ENCODE data around the gene HDAC9.

Gene HDAC9

GRCh38 chr7:18656362-18656761 is 160.8 kb downstream of the HDAC9 start:
- DNase-seq (ENCODE audit: low read depth, low spot score), result no peak
- in situ Hi-C loops (cut with HindIII; ENCODE audit: low sequenced_read_pairs), result no loop called here
- H3K4me3 ChIP-seq (ENCODE audit: low read depth, low read length), result no peak overlapping the region
- TF ChIP-seq CTCF (IDR thresholded peaks at IDR 0.05; ENCODE audit: low read depth, low read length), result no peak

- in situ Hi-C loops (cut with HindIII; ENCODE audit: low sequenced_read_pairs), result no loop called here
- no peak overlapping the region for H3K4me3 ChIP-seq (ENCODE audit: low read depth, low read length)
- no peak for DNase-seq (ENCODE audit: low read depth, low spot score)
- TF ChIP-seq CTCF (IDR thresholded peaks at IDR 0.05; ENCODE audit: low read depth, low read length), result no peak
Observed at GRCh38 chr7:18659746-18660145, 164.2 kb downstream of the HDAC9 start.

GRCh38 chr7:18663321-18663720 is 167.8 kb downstream of the HDAC9 start:
- TF ChIP-seq CTCF (IDR thresholded peaks at IDR 0.05; ENCODE audit: low read depth, low read length), result no peak
- H3K4me3 ChIP-seq (ENCODE audit: low read depth, low read length), result no peak overlapping the region
- in situ Hi-C loops (cut with HindIII; ENCODE audit: low sequenced_read_pairs), result no loop called here
- no peak for DNase-seq (ENCODE audit: low read depth, low spot score)

DNA sequence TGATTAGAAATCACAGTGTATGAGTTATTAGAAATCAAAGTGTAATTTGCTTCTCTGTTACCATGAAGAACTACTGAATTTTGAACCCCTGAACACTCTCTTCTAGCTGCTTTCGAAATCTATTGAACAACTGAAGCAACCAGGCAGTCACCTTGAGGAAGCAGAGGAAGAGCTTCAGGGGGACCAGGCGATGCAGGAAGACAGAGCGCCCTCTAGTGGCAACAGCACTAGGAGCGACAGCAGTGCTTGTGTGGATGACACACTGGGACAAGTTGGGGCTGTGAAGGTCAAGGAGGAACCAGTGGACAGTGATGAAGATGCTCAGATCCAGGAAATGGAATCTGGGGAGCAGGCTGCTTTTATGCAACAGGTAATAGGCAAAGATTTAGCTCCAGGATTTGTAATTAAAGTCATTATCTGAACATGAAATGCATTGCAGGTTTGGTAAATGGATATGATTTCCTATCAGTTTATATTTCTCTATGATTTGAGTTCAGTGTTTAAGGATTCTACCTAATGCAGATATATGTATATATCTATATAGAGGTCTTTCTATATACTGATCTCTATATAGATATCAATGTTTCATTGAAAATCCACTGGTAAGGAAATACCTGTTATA is 170.7 kb downstream of the HDAC9 start:
- in situ Hi-C loops (cut with HindIII; ENCODE audit: low sequenced_read_pairs), result no loop called here
- peak; percentile 64 for DNase-seq (ENCODE audit: low read depth, low spot score)
- TF ChIP-seq CTCF (IDR thresholded peaks at IDR 0.05; ENCODE audit: low read depth, low read length), result peak; percentile 92
- H3K4me3 ChIP-seq (ENCODE audit: low read depth, low read length), result no peak overlapping the region

DNA sequence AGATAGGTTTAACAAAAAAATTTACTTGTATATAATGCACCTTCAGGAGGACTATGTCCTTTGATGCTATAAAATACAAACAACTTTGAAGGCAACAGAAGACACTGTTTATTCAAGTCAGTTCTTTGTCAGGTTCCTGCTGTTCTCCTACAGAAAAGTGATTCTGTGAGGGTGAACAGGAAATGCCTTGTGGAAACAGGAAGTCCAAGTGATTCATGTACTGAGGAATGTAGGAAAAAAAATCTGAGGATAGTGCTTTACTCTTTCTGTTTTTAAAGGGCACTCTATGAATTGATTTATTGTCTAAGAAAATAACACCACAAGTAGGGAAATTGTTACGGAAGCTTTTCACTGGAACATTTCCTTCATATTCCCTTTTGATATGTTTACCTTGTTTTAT is 171.9 kb downstream of the HDAC9 start:
- no peak for TF ChIP-seq CTCF (IDR thresholded peaks at IDR 0.05; ENCODE audit: low read depth, low read length)
- no peak overlapping the region for H3K4me3 ChIP-seq (ENCODE audit: low read depth, low read length)
- peak; percentile 78 for DNase-seq (ENCODE audit: low read depth, low spot score)
- in situ Hi-C loops (cut with HindIII; ENCODE audit: low sequenced_read_pairs), result no loop called here

DNA sequence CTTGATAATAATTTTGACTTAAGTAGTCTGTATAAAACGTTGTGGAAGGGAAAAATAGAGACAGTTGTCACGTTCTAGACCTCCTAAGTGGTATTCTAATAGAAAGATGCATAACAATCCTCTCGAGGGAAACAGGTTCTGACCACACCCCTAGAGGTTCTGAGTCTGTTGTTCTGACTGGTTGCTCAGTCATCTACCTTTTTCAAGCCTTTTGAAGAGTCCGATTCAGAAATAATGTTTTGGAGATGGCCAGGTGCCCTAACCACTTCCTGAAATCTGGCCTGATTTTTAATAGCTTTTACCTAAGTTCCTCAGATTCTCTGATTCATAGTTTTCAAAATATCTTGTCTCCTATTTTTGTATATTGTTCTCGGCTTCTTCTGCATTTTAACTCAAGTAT is 175.6 kb downstream of the HDAC9 start:
- in situ Hi-C loops (cut with HindIII; ENCODE audit: low sequenced_read_pairs), result no loop called here
- no peak for DNase-seq (ENCODE audit: low read depth, low spot score)
- no peak for TF ChIP-seq CTCF (IDR thresholded peaks at IDR 0.05; ENCODE audit: low read depth, low read length)
- no peak overlapping the region for H3K4me3 ChIP-seq (ENCODE audit: low read depth, low read length)

GRCh38 chr7:18675579-18675978 is 180.0 kb downstream of the HDAC9 start:
- H3K4me3 ChIP-seq (ENCODE audit: low read depth, low read length), result no peak overlapping the region
- DNase-seq (ENCODE audit: low read depth, low spot score), result no peak
- in situ Hi-C loops (cut with HindIII; ENCODE audit: low sequenced_read_pairs), result no loop called here
- TF ChIP-seq CTCF (IDR thresholded peaks at IDR 0.05; ENCODE audit: low read depth, low read length), result no peak

All from astrocyte of the spinal cord (primary cell).